ENCODE results near the gene PPP1CA. TPM values are rescaled to one million over a fixed set of nuclear protein-coding genes. Genes with fewer than 3 reads are reported as not detected.

PPP1CA gene
- total RNA-seq, 1 donor from 2014 or later = 163 TPM

DNA sequence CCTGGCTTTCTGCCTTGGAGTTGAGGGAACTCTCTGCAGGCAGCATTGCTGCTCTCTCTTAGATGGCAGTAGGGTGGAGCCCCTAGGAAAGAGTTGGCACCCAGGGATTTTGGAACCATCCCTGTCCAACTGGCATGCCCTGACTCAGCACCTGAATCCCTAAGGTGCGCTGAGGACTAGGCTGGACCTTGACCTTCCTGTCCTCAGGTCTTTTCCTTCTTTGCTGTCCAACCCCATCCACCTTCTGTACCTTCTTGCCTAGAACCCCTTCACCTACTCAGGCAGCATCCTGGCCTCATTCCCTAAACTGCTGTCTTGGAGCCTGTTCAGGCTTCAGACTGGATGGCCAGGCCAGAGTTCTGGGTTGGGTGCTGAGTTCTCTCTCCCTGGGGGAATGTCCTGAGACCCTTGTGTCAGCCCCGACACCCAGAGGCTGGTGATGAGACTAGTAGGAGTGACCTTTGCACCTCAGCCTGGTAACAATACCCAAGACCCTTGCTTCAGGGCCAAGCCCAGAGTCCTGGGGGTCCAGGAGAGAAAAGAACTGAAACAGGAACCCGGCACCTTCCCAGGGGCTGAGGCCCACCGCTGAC lies 45.8 kb downstream of the PPP1CA start:
- TF ChIP-seq, protein P1, sequence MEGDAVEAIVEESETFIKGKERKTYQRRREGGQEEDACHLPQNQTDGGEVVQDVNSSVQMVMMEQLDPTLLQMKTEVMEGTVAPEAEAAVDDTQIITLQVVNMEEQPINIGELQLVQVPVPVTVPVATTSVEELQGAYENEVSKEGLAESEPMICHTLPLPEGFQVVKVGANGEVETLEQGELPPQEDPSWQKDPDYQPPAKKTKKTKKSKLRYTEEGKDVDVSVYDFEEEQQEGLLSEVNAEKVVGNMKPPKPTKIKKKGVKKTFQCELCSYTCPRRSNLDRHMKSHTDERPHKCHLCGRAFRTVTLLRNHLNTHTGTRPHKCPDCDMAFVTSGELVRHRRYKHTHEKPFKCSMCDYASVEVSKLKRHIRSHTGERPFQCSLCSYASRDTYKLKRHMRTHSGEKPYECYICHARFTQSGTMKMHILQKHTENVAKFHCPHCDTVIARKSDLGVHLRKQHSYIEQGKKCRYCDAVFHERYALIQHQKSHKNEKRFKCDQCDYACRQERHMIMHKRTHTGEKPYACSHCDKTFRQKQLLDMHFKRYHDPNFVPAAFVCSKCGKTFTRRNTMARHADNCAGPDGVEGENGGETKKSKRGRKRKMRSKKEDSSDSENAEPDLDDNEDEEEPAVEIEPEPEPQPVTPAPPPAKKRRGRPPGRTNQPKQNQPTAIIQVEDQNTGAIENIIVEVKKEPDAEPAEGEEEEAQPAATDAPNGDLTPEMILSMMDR (IDR thresholded peaks at IDR 0.05; ENCODE audit: partially characterized antibody, unreplicated experiment) = no peak
- Mint-ChIP-seq H3K27me3 (ENCODE audit: unreplicated experiment) (peaks cover 20% of the 10 kb centered on the region), H3K4me1 (ENCODE audit: low read depth, unreplicated experiment) (peaks cover 11% of the 10 kb centered on the region), H3K36me3 (ENCODE audit: unreplicated experiment) (no peaks in the 10 kb centered on the region), H3K4me3 (ENCODE audit: unreplicated experiment) (no peak overlapping the region), H3K27ac (ENCODE audit: unreplicated experiment) (no peak overlapping the region), H3K9me3 (ENCODE audit: unreplicated experiment) (peaks cover 8% of the 10 kb centered on the region)
- no peak for DNase-seq

DNA sequence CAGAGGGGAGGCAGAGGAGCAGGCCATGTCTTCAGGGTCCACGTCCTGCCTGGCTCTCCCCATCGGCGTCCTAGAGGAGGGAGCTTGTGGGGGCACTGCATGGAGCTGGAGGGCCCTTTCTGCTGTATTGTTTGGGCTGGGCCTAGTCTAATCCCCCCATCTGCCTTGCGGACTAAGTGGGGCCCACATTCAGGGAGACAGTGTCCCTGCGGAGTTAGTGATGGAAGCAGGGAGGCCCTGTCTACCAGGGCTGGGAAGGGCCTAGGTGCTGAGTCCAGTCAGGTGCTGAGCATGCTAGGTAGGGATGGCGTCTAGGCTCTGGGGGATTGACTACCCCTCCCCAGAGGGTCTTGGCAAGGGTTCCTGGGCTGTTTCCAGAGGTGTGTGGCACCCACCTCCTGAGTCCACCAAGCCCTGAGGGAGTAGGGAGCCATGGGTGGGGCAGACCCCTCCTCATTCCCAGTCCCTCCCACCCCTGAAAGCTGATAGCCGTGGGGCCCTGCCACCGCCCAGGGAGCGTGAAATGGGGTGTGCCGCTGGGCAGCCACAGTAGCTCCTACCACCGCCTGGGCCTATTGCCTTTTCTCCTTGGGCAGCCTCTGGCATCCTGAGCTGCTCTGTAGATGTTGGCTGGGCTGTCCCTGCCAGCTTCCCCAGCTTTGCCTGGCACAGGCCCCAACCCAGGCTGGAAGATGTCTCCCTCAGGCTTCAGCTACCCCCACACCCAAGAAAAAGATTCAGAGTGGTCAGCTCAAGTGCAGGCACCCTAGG lies 46.5 kb downstream of the PPP1CA start:
- H3K4me1 Mint-ChIP-seq (ENCODE audit: low read depth, unreplicated experiment) = peaks cover 11% of the 10 kb centered on the region
- no peak overlapping the region for H3K4me3 Mint-ChIP-seq (ENCODE audit: unreplicated experiment)

DNA sequence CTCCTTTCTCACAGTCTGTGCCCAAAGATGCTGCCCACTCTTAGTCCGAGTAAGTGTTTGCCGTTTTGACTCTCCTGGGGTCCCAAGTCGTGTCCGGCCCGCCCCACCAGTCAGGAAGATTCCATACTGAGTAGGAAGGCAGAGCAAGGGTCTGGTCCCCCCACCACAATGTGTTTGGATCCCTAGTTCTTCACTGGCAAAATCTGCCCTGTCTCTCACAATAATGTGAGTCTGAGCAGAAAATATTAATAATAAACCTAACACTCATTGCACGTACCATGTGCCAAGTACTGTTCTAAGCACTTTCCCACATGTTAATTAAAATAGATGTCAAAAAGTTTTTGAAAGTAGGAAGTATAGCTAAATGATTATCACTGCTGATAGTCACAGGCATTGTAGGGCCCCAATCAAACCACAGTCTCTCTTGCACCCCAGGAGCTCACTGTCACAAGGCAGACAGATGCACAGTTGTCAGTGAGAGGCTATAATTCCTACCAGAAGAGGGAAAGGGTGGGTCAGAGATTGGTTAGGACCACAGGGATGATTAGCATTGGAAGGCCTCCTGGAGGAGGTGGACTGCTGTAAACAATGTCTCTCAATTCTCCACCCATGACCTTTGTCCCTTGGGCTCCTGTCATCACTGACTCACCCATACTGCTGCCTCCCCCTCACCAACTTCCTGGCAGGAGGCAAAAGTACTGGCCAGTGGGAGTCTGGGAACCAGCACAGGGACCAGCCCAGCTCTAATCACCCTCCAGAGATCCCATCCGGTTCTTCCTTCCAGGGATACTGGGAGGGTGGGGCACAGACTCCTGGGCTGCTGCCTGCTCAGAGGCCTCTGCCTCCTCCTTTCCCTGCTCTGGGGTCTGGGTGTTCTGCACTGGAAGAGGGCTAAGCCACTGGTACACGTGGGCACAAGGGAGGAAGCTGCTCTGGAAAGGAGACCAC lies 47.3 kb downstream of the PPP1CA start:
- no peaks in the 10 kb centered on the region for H3K36me3 Mint-ChIP-seq (ENCODE audit: unreplicated experiment)
- H3K9me3 Mint-ChIP-seq (ENCODE audit: unreplicated experiment) = peaks cover 8% of the 10 kb centered on the region
- H3K4me1 Mint-ChIP-seq (ENCODE audit: low read depth, unreplicated experiment) = peaks cover 16% of the 10 kb centered on the region
- no peak for DNase-seq
- TF ChIP-seq, protein P1 (IDR thresholded peaks at IDR 0.05; ENCODE audit: partially characterized antibody, unreplicated experiment) = no peak
- H3K4me3 Mint-ChIP-seq (ENCODE audit: unreplicated experiment) = peak overlapping the region; percentile 87
- H3K27me3 Mint-ChIP-seq (ENCODE audit: unreplicated experiment) = peaks cover 23% of the 10 kb centered on the region
- peak overlapping the region; percentile 83 for H3K27ac Mint-ChIP-seq (ENCODE audit: unreplicated experiment)

More for the DNA sequence above, 46.5 kb downstream of the PPP1CA start:
- H3K27ac Mint-ChIP-seq (ENCODE audit: unreplicated experiment) = no peak overlapping the region
- H3K9me3 Mint-ChIP-seq (ENCODE audit: unreplicated experiment) = peaks cover 8% of the 10 kb centered on the region
- H3K36me3 Mint-ChIP-seq (ENCODE audit: unreplicated experiment) = no peaks in the 10 kb centered on the region
- DNase-seq = no peak
- H3K27me3 Mint-ChIP-seq (ENCODE audit: unreplicated experiment) = peaks cover 20% of the 10 kb centered on the region
- TF ChIP-seq, protein P1 (IDR thresholded peaks at IDR 0.05; ENCODE audit: partially characterized antibody, unreplicated experiment) = no peak

DNA sequence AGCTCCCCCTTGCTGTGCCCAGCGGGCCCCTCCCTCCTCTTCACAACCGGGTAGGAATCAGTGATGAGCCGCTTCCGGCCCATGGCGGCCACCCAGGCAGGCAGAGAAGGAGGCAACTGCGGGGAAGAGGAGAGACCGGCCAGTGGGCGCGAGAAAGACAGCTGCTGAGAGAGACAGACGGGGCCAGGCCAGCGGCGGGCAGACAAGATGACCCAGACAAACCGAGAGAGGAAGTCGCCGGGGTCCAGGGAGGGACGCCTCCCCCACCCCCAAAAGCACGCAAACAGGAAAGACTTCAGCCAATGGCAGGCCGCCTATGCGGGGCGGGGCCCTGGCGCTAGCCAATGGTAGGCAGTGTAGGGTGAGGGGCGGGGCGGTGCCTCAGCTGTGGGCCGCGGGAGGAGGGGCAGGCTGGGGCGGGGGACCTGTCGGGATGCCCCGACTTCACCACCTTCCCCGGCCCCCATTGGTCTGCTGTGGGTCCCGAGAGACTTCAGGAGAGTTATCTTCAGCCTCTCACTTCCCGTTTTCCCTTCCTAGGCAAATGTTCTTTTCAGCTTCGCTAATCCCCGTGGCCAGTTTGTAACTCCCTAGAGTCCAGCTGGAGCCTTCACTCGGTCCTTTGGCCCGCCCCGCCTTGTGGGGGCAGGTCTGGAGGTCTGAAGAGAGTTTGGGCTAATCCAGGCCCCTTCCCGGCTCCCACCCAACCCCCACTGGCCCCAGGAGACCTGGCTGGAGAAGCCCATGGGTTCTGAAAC lies 48.2 kb downstream of the PPP1CA start, which contains the start of gene POLD4:
Gene POLD4, minus strand, starts transcription at position 230 of the 758 bp plus-strand sequence. Its CDS starts 147 bp downstream, at position 83.
- peaks cover 8% of the 10 kb centered on the region for H3K9me3 Mint-ChIP-seq (ENCODE audit: unreplicated experiment)
- peak within 1 kb of the TSS; percentile 93 for H3K27ac Mint-ChIP-seq (ENCODE audit: unreplicated experiment)
- TF ChIP-seq, protein P1 (IDR thresholded peaks at IDR 0.05; ENCODE audit: partially characterized antibody, unreplicated experiment) = no peak
- peaks cover 25% of the 10 kb centered on the region for H3K4me1 Mint-ChIP-seq (ENCODE audit: low read depth, unreplicated experiment)
- H3K4me3 Mint-ChIP-seq (ENCODE audit: unreplicated experiment) = peak within 1 kb of the TSS; percentile 92
- H3K36me3 Mint-ChIP-seq (ENCODE audit: unreplicated experiment) = no peaks in the 10 kb centered on the region
- H3K27me3 Mint-ChIP-seq (ENCODE audit: unreplicated experiment) = peaks cover 19% of the 10 kb centered on the region
- peak; percentile 98 for DNase-seq

Measured in glutamatergic neuron (in vitro differentiated cells).